DMS 273 (cell line): ENCODE measurements around the gene AR.

Experiments
- DNase-seq: peaks from one replicate; lab custom pipeline; 2025; ENCODE audit not compliant: unreplicated experiment; lab: John Stamatoyannopoulos, UW

The AR gene

GRCh38 chrX:67543818-67544217 is at the start of gene AR:
Gene AR, plus strand, starts transcription at chrX:67544021. Its CDS starts 1,126 bp downstream, at chrX:67545147.
- DNase-seq: peak; percentile 38

GRCh38 chrX:67500617-67501016 is 43.2 kb upstream of the AR start:
- DNase-seq: no peak

- DNase-seq: no peak
These were observed 40.8 kb upstream of the AR start for GRCh38 chrX:67503004-67503403.

GRCh38 chrX:67503453-67503852 is 40.4 kb upstream of the AR start:
- no peak for DNase-seq

GRCh38 chrX:67520671-67521070 is 23.1 kb upstream of the AR start:
- no peak for DNase-seq

GRCh38 chrX:67523002-67523681 is 20.7 kb upstream of the AR start:
- no peak for DNase-seq

- DNase-seq: peak; percentile 2
These were observed 19.9 kb upstream of the AR start for GRCh38 chrX:67523932-67524331.

GRCh38 chrX:67524428-67524827 is 19.4 kb upstream of the AR start:
- DNase-seq: no peak

GRCh38 chrX:67524950-67525691 is 18.7 kb upstream of the AR start:
- DNase-seq: no peak

- DNase-seq: no peak
These were observed 7.3 kb upstream of the AR start for GRCh38 chrX:67536564-67536963.

GRCh38 chrX:67538383-67538782 is 5.4 kb upstream of the AR start:
- DNase-seq: no peak

GRCh38 chrX:67544281-67545035 is 637 bp downstream of the AR start:
- DNase-seq: peak; percentile 16

- DNase-seq: peak; percentile 30
These were observed 1.4 kb downstream of the AR start for GRCh38 chrX:67545036-67545821.

GRCh38 chrX:67545893-67546495 is 2.2 kb downstream of the AR start:
- DNase-seq: peak; percentile 12

GRCh38 chrX:67546496-67547423 is 2.9 kb downstream of the AR start:
- no peak for DNase-seq

GRCh38 chrX:67555578-67556203 is 11.9 kb downstream of the AR start:
- DNase-seq: peak; percentile 67

- DNase-seq: no peak
These were observed 14.4 kb downstream of the AR start for GRCh38 chrX:67558267-67558666.

GRCh38 chrX:67563469-67564448 is 19.9 kb downstream of the AR start:
- DNase-seq: no peak
